ENCODE measurements around the gene FAM210A.

FAM210A gene

GRCh38 chr18:13620206-13620672 is 106.1 kb downstream of the FAM210A start:
- no peak for DNase-seq

DNA sequence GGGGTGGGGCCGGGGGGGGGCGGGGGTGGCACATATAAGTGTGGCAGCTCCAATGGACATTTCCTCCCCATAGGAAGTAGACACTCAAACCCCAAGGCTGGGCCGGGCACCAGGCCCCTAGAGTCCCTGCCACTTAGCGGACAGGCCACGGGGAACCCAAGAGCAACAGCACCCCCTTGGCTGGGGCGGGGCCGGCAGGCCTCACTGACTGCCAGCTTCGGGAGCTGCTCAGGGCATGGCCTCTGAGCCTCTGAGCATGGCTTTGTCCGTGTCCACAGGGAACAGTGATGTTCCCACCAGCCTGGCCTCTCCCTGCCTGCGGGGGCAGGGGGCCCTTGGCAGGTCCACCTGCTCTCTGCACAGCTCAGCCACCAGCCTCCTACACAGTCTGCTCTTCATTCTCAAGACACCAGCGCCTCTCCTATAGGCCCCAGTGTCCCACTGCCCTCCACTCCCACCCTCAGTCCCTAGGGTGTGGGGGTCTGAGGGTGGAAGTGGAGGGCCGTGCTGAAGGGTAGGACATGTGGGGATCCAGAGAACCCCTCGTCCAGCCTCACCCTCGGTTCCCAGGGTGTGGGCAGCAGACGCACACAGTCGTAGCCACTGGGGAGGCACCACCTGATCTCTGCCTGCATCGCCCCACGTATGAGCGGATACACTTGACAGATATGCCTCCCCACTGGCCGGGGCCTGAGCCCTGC is 106.7 kb downstream of the FAM210A start:
- DNase-seq = no peak

- DNase-seq = no peak
Measured at GRCh38 chr18:13618760-13619438, 107.5 kb downstream of the FAM210A start.

GRCh38 chr18:13617826-13618515 is 108.4 kb downstream of the FAM210A start:
- DNase-seq = no peak

DNA sequence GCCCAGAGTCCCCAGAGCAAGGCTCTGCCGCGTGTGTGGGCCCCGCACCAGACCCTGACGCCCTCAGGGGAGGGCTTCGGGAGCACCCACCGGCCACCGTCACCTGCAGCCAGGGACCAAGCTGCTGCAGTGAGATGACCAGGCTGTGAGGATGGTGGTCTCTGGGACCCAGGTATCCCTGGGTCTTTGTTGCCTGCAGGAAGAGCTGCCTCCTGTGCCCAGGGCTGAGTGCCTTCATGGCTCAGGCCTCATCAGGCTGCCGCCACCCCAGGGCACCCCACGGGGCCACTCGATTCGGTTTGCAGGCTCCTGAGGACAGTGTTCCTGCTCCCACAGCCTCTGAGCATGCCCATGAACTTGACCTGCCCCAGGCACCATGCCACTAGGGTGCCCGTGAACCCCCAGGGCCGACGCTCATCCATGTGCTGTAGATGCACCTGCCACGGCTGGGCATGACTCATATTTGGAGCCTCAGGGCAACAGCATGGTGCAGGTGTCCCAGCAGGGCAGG is 109.8 kb downstream of the FAM210A start:
- peak; percentile 56 for DNase-seq

- DNase-seq = no peak
Measured at GRCh38 chr18:13616041-13616440, 110.3 kb downstream of the FAM210A start.

DNA sequence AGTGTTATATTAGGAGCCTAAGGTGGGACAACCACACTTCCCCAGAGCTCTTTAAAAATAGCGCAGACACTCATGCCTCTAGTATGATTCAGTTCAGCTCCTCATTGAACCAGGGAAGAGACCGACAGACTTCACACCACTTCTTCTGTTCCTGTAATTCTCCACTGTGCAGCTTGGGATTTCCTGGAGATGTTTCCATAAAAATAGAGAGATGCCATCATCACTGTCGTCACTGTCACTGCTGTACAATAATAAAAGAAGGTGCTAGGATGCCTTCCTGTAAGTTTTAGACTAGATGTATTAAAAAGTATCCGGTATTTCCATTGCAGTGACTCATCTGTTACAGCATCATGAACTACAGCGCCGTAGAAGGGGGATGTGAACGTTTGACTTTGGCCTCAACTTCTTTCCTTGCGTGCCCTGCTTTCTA is 110.9 kb downstream of the FAM210A start:
- no peak for DNase-seq

- no peak for DNase-seq
Measured at GRCh38 chr18:13614641-13615288, 111.6 kb downstream of the FAM210A start.

DNA sequence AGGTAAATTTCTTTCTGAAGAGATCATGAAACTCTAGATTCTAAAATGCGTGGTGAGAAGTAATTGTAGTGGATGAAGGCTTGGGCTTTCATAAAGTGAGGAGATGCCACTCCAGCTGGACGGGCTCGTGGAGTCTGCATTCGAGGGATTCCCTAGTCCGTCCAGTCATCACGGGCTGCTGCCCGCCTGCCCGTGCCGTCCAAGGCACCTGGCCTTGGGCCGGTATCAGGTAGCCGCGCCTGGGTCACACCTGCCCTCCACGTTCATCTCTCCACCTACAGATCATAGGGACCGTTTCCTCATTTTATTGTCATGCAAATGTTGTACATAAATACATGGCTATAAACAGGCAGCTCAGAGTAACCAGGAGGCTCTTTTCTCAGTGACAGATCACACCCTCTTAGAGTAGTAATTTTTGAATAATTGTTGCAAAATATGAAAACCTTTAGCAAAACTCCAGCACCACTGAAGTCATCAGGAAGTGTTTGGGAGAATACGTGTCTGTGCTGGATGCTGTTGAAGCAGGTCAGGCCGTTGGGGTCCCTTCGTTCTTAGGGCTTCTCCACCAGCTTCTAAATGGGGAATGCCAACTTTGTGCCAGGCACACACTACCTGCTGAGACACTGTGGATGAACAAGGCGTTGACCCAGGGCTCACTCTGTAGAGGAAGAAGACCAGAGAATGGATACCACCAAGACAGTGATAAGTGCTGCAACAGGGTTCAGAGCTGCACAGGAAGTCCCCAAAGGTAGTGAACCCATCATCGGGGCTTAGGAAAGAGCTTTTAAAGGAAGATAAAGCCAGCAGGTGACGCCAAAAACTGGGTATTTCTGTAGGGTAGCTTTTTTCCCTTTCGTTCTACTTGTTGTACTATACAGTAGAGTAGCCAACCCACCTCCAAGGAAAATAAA is 112.5 kb downstream of the FAM210A start:
- DNase-seq = no peak

Data from NCI-H345 (cell line).